GM18508 (cell line): ENCODE data around the gene AVEN.
"Not testable (repeated sequence)": the region's sequence is repeated elsewhere in the genome, so short reads cannot be mapped to it uniquely, and the experiment has no call there.

ENCODE experiments used
- ATAC-seq: cut with Tn5 transposase; IDR thresholded peaks from one replicate; pipeline ENCODE4 v1.9.1; 2021; ENCODE audit warnings: moderate number of reproducible peaks; ENCODE audit not compliant: insufficient read depth, unreplicated experiment

Gene AVEN

GRCh38 chr15:34038871-34039789, at the start of gene AVEN:
Gene AVEN, minus strand, starts transcription at chr15:34039204. Its CDS starts 158 bp downstream, at chr15:34039046.
- no peak for ATAC-seq

GRCh38 chr15:34085746-34086145, 46.7 kb upstream of the AVEN start:
- no peak for ATAC-seq

GRCh38 chr15:34084086-34084485, 45.1 kb upstream of the AVEN start:
- ATAC-seq: no peak

GRCh38 chr15:34079904-34080303, 40.9 kb upstream of the AVEN start:
- no peak for ATAC-seq

GRCh38 chr15:34078900-34079299, 39.9 kb upstream of the AVEN start:
- ATAC-seq: no peak

- ATAC-seq: no peak
These were observed 37.8 kb upstream of the AVEN start for GRCh38 chr15:34076785-34077184.

- ATAC-seq: no peak
These were observed 31.0 kb upstream of the AVEN start for GRCh38 chr15:34070003-34070402.

GRCh38 chr15:34065941-34066340, 26.9 kb upstream of the AVEN start:
- no peak for ATAC-seq

GRCh38 chr15:34065261-34065660, 26.3 kb upstream of the AVEN start:
- ATAC-seq: no peak

GRCh38 chr15:34064438-34064837, 25.4 kb upstream of the AVEN start:
- no peak for ATAC-seq

- ATAC-seq: no peak
These were observed 20.9 kb upstream of the AVEN start for GRCh38 chr15:34059946-34060345.

GRCh38 chr15:34059476-34059875, 20.5 kb upstream of the AVEN start:
- no peak for ATAC-seq

GRCh38 chr15:34056911-34057310, 17.9 kb upstream of the AVEN start:
- ATAC-seq: no peak

GRCh38 chr15:34055868-34056595, 17.0 kb upstream of the AVEN start:
- ATAC-seq: no peak

- ATAC-seq: no peak
These were observed 15.2 kb upstream of the AVEN start for GRCh38 chr15:34054081-34054707.

- ATAC-seq: not testable (repeated sequence)
These were observed 11.4 kb upstream of the AVEN start for GRCh38 chr15:34050385-34050784.

GRCh38 chr15:34049112-34049511, 10.1 kb upstream of the AVEN start:
- ATAC-seq: no peak

- no peak for ATAC-seq
These were observed 9.1 kb upstream of the AVEN start for GRCh38 chr15:34047893-34048775.

GRCh38 chr15:34046471-34047145, 7.6 kb upstream of the AVEN start:
- no peak for ATAC-seq
